ENCODE measurements around the gene INMT. TPM values are rescaled to one million over a fixed set of nuclear protein-coding genes. Genes with fewer than 3 reads are reported as not detected.

The INMT gene
- total and polyA plus RNA-seq, 2 of the 13 experiments (the other 11 are each of a cell fraction or from before 2014, with no cell fraction given), result not detected

DNA sequence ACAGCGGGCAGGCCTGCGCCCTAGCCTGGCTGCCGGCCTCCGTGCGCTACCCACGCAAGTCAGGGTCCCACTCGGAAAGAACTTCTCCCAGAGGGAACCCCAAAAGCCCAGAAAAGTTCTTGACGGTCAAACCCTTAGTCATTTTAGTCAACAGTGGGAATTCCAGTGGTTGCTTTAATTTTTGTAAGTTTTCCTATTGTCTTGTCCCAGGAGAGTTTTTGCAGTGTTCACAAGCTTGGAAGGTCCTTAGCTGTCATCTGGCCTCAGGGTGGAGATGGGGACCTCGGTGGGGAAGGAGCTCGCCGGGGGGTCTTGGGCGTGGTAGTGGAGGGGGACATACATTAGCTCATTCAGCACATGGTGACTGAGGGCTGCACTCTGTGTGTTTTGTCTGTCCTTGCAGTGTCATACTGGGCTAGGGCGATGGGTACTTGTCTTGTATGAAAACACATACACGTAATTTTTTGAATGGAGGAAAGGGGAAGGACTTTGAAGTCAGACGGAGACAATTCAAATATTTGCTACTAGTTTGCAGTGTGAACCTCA, 20.0 kb downstream of the INMT start:
- ATAC-seq (peak; percentile 57), FAIRE-seq (no peak), DNase-seq (ENCODE audit: low spot score) (no peak)
- CTCF ChIA-PET (ENCODE audit: low intra/inter-chr PET ratio, low total read pairs), result no interaction called here
- Histone ChIP-seq H3K4me1 (ENCODE audit: insufficient read depth, low read length) (peaks cover 19% of the 10 kb centered on the region), H3K27me3 (ENCODE audit: control insufficient read depth in 1 of 2, insufficient read depth in 2 of 2, low read length in 2 of 2) (peaks cover 0 to 7% of the 10 kb centered on the region in 2 experiments; a peak in 1 of 5 replicates), H3K4me3 (replicated peaks in 1 of 3; ENCODE audit: insufficient read depth in 1 of 3, low read depth in 2 of 3, low read length in 3 of 3) (peak overlapping the region; percentile 50 to 59 (median 55); a peak in 5 of 6 replicates), H3K4me2 (ENCODE audit: low read depth, low read length) (peak overlapping the region; percentile 63), H3K79me2 (ENCODE audit: insufficient read depth, low read length) (no peaks in the 10 kb centered on the region), H3K36me3 (replicated peaks in 1 of 2; ENCODE audit: control insufficient read depth in 1 of 2, insufficient read depth in 2 of 2, low read length in 2 of 2) (no peaks in the 10 kb centered on the region), H2AFZ (ENCODE audit: low read length) (no peak overlapping the region), H4K20me1 (ENCODE audit: insufficient read depth, low read length) (no peaks in the 10 kb centered on the region), H3K27ac (ENCODE audit: extremely low read length, insufficient read depth, low read length) (no peak overlapping the region), H3K9me3 (ENCODE audit: low read length) (no peaks in the 10 kb centered on the region), H3K9ac (ENCODE audit: insufficient read depth, low read depth, low read length) (peak overlapping the region; percentile 33; the same call in 1 of the 2 replicates)
- TF ChIP-seq ZNF563 (CRISPR knock-in tag; IDR thresholded peaks at IDR 0.05) (0 out of 2 replicates have a peak, but pooled peaks have one; percentile 36), TBL1XR1 (IDR thresholded peaks at IDR 0.05; ENCODE audit: borderline replicate concordance, low read length, partially characterized antibody) (no peak)
- TF ChIP-seq, protein P1, sequence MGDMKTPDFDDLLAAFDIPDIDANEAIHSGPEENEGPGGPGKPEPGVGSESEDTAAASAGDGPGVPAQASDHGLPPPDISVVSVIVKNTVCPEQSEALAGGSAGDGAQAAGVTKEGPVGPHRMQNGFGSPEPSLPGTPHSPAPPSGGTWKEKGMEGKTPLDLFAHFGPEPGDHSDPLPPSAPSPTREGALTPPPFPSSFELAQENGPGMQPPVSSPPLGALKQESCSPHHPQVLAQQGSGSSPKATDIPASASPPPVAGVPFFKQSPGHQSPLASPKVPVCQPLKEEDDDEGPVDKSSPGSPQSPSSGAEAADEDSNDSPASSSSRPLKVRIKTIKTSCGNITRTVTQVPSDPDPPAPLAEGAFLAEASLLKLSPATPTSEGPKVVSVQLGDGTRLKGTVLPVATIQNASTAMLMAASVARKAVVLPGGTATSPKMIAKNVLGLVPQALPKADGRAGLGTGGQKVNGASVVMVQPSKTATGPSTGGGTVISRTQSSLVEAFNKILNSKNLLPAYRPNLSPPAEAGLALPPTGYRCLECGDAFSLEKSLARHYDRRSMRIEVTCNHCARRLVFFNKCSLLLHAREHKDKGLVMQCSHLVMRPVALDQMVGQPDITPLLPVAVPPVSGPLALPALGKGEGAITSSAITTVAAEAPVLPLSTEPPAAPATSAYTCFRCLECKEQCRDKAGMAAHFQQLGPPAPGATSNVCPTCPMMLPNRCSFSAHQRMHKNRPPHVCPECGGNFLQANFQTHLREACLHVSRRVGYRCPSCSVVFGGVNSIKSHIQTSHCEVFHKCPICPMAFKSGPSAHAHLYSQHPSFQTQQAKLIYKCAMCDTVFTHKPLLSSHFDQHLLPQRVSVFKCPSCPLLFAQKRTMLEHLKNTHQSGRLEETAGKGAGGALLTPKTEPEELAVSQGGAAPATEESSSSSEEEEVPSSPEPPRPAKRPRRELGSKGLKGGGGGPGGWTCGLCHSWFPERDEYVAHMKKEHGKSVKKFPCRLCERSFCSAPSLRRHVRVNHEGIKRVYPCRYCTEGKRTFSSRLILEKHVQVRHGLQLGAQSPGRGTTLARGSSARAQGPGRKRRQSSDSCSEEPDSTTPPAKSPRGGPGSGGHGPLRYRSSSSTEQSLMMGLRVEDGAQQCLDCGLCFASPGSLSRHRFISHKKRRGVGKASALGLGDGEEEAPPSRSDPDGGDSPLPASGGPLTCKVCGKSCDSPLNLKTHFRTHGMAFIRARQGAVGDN (CRISPR knock-in tag; IDR thresholded peaks at IDR 0.05), result peak; percentile 2; the same call in 1 of the 2 replicates
- in situ Hi-C loops (cut with HindIII; ENCODE audit: extremely low pct_ligation_motif_present, low pct_unique_long_range_greater_than_20kb), result no loop called here
- no TSS peak for BruUV-seq (replicated peaks)
- intact Hi-C loops (cut with micrococcal nuclease; ENCODE audit: unreplicated experiment), result no loop called here
- 8% methylated on average over 7 of the region's 15 CpGs for WGBS (ENCODE audit: low lambda C conversion rate)
- POLR2A ChIA-PET, result no interaction called here
